HEK293T (cell line): ENCODE measurements around the gene RAB11FIP3.

Experiments used
- CTCF ChIA-PET: fragments of 350-600 bp; formaldehyde crosslinking; extraction: SDS; loops from one replicate; lab custom pipeline; 2021; ENCODE audit warnings: antibody characterized with exemption, inconsistent platforms; lab: Yijun Ruan, JAX
- POLR2A ChIA-PET: fragments of 350-600 bp; formaldehyde crosslinking; extraction: SDS; loops from one replicate; lab custom pipeline; 2020; ENCODE audit warnings: antibody characterized with exemption, inconsistent platforms; lab: Yijun Ruan, JAX
- DNase-seq: peaks from one replicate; pipeline ENCODE4 v3.0.0; 2012; ENCODE audit warnings: mixed read lengths; ENCODE audit errors: extremely low spot score
- ARNT ChIP-seq: fragments of 450-650 bp; IDR thresholded peaks from 2 replicates; pipeline ENCODE4 v1.6.1; 2017; ENCODE audit warnings: mild to moderate bottlenecking
- BHLHE40 ChIP-seq: fragments of 450-650 bp; IDR thresholded peaks from 2 replicates; pipeline ENCODE4 v1.6.1; 2016; ENCODE audit warnings: mild to moderate bottlenecking, moderate library complexity, borderline replicate concordance
- CTBP1 ChIP-seq: fragments of 450-650 bp; IDR thresholded peaks from 2 replicates; pipeline ENCODE4 v1.6.1; 2016; ENCODE audit warnings: borderline replicate concordance
- ELF4 ChIP-seq: fragments of 450-650 bp; IDR thresholded peaks from 2 replicates; pipeline ENCODE4 v1.6.1; 2017; ENCODE audit warnings: antibody characterized with exemption
- FOXA1 ChIP-seq: fragments of 450-650 bp; IDR thresholded peaks from 2 replicates; pipeline ENCODE4 v1.6.1; 2016; ENCODE audit warnings: mild to moderate bottlenecking
- FOXK2 ChIP-seq: fragments of 450-650 bp; IDR thresholded peaks from 2 replicates; pipeline ENCODE4 v1.6.1; 2016; ENCODE audit warnings: mild to moderate bottlenecking
- FOXM1 ChIP-seq: fragments of 450-650 bp; IDR thresholded peaks from 2 replicates; pipeline ENCODE4 v1.6.1; 2017; ENCODE audit warnings: mild to moderate bottlenecking, borderline replicate concordance
- HDGF ChIP-seq: fragments of 450-650 bp; IDR thresholded peaks from 2 replicates; pipeline ENCODE4 v1.6.1; 2017; ENCODE audit warnings: antibody characterized with exemption, borderline replicate concordance
- L3MBTL2 ChIP-seq: fragments of 450-650 bp; conservative IDR thresholded peaks from 2 replicates; pipeline ENCODE4 v1.6.1; 2016; ENCODE audit warnings: mild to moderate bottlenecking
- LEF1 ChIP-seq: fragments of 450-650 bp; IDR thresholded peaks from 2 replicates; pipeline ENCODE4 v1.6.1; 2017; ENCODE audit warnings: mild to moderate bottlenecking, borderline replicate concordance
- NFRKB ChIP-seq: fragments of 450-650 bp; IDR thresholded peaks from 2 replicates; pipeline ENCODE4 v1.6.1; 2016; ENCODE audit warnings: mild to moderate bottlenecking, moderate library complexity
- PKNOX1 ChIP-seq: fragments of 450-650 bp; IDR thresholded peaks from 2 replicates; pipeline ENCODE4 v1.6.1; 2016
- SP1 ChIP-seq: fragments of 450-650 bp; IDR thresholded peaks from 2 replicates; pipeline ENCODE4 v1.6.1; 2017
- SUZ12 ChIP-seq: fragments of 450-650 bp; IDR thresholded peaks from 2 replicates; pipeline ENCODE4 v1.6.1; 2016; ENCODE audit warnings: mild to moderate bottlenecking
- TARDBP ChIP-seq: fragments of 450-650 bp; IDR thresholded peaks from 2 replicates; pipeline ENCODE4 v1.6.1; 2016
- ZNF384 ChIP-seq: fragments of 450-650 bp; IDR thresholded peaks from 2 replicates; pipeline ENCODE4 v1.6.1; 2016

The RAB11FIP3 gene

GRCh38 chr16:508884-509736, 83.7 kb downstream of the RAB11FIP3 start:
- TF ChIP-seq ZNF384 (no peak), FOXK2 (no peak), ELF4 (no peak), SUZ12 (no peak), FOXM1 (no peak), L3MBTL2 (no peak), HDGF (no peak), FOXA1 (no peak), BHLHE40 (no peak)
- ChIA-PET CTCF (no interaction called here), POLR2A (no interaction called here)
- DNase-seq, result no peak

DNA sequence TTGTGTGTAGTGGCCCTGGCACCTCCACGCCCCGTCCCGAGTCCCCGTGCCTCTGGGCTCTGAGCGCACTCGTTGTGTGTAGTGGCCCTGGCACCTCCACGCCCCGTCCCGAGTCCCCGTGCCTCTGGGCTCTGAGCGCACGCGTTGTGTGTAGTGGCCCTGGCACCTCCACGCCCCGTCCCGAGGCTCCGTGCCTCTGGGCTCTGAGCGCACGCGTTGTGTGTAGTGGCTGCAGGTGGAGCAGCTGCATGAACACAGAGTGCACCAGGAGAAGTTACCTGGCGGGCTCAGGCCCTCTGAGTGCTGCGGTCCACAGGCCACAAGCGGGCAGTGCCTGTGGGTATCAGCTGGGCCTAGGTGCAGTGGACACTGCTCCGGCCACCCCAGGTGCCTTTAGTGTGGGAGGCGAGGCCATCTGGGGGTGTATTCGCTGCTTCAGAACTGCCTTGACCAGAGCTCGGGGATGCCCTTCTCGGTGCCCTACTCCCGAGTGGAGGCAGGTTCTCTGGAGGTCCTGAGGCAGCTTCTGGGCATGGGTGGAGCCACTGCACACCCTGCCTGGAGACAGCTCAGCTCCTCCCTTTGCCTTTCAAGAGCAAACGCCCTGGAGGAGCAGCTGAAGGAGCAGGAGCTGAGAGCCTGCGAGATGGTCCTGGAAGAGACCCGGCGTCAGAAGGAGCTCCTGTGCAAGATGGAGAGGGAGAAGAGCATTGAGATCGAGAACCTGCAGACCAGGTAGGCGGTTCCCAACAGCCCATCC, 84.8 kb downstream of the RAB11FIP3 start:
- TF ChIP-seq LEF1 (no peak), FOXK2 (no peak), NFRKB (no peak), SUZ12 (no peak), HDGF (no peak), SP1 (no peak), PKNOX1 (no peak), ZNF384 (no peak)
- CTCF ChIA-PET, result no interaction called here
- POLR2A ChIA-PET, result no interaction called here
- DNase-seq, result no peak

- no peak for DNase-seq
- TF ChIP-seq SUZ12 (no peak), NFRKB (no peak), LEF1 (no peak), SP1 (no peak), ELF4 (no peak), L3MBTL2 (no peak), FOXM1 (no peak), ARNT (no peak), ZNF384 (no peak), CTBP1 (no peak), TARDBP (no peak), FOXA1 (no peak), PKNOX1 (no peak), BHLHE40 (no peak)
- ChIA-PET POLR2A (no interaction called here), CTCF (no interaction called here)
These were observed 87.4 kb downstream of the RAB11FIP3 start for GRCh38 chr16:512802-513201.

DNA sequence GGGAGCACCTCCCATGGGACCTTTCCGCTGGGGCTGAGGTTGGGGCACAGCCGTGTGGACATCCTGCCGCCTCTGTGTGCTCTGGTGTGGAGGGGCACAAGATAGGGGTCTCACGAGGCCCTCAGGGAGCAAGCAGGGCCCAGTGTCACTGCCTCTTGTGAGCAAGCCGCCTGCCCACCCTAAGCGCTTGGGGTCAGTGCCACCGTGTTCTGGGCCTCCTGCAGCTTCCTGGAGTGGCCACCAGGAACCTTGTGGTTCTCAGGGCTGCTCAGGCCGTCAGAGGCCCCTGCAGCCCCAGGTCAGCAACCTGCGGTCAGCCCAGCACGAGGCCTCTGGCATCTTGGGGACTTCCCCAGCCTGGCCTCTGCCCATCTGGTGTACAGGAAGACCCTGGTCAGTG, 88.5 kb downstream of the RAB11FIP3 start:
- TF ChIP-seq L3MBTL2 (no peak), TARDBP (no peak), ARNT (no peak), HDGF (no peak), PKNOX1 (no peak), SUZ12 (no peak), LEF1 (no peak)
- DNase-seq, result no peak
- POLR2A ChIA-PET, result interaction anchor here (0.7 kb wide), 1 partner anchor 12 kb away, joined by 3 read pairs; no protein-coding TSS in a partner anchor
- CTCF ChIA-PET, result no interaction called here

DNA sequence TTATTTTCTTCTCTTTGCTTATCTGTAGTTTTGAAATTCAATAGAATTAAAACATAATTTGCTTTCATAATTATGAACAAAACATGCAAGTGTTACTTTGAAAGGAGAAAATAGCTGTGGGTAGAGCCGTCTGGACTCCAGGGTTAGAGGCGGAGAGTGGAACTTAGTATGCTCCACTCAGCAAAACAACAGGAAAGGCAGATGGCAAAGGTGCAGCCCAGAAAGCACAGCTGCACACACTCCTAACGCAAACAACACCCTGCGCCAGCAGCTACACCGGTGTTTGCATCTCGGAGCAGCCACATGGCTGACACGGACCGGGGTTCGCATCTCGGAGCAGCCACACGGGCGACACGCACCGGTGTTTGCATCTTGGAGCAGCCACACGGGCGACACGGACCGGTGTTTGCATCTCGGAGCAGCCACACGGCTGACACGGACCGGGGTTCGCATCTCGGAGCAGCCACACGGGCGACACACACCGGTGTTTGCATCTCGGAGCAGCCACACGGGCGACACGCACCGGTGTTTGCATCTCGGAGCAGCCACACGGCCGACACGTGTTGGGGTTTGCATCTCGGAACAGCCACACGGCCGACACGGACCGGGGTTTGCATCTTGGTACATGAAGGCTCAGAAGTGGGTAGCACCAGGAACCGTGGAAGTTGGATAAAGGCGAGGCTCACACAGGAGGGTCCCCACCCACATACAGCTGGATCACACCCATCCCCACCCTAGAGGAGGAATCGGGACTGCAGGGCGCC, 89.9 kb downstream of the RAB11FIP3 start:
- no peak for TF ChIP-seq SUZ12
- TF ChIP-seq FOXM1, result no peak
- TF ChIP-seq HDGF, result no peak
- TF ChIP-seq SP1, result no peak
- TF ChIP-seq BHLHE40, result no peak
- no peak for TF ChIP-seq NFRKB
- ChIA-PET CTCF (no interaction called here), POLR2A (no interaction called here)
- no peak for DNase-seq

DNA sequence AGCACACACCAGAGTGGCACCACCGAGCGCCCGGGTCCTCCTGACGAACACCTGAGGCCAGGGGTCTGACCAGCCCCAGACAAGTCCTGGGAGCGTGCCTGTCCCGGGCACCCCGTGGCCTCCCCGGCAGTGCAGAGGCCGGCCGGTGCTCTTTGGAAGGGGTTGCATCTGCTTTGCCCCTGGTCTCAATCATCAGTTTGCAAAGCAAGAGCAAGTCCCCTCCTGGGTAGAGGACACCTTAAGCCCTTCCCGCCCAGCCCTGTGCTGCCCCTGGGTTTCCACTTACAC, 90.4 kb downstream of the RAB11FIP3 start:
- ChIA-PET CTCF (no interaction called here), POLR2A (no interaction called here)
- TF ChIP-seq LEF1 (no peak), PKNOX1 (no peak), ELF4 (no peak), ARNT (no peak), FOXA1 (no peak), NFRKB (no peak), CTBP1 (no peak), FOXK2 (no peak), L3MBTL2 (no peak), SP1 (no peak), SUZ12 (no peak), HDGF (no peak), FOXM1 (no peak)
- DNase-seq, result no peak
